ENCODE measurements around the gene UGT1A4.

The UGT1A4 gene

DNA sequence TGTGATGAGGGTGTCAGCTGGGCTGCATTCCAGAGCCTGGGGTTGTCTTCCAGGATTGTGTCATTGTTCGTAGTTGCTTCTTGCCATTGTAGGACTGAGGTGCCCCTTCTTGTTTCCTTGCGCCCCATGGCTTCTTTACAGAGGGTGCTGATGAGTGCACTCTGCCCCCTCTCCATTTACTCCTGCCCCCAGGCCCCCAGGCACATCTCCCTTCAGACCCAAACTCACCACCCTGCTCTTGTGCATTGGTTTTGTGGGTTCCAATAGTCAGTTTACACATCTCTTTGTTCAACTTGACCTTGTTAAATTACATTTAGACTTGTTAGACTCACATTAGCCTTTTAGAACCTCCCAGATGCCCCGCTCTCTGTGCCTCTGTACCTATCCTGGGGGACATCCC, 102.7 kb downstream of the UGT1A4 start:
- TF ChIP-seq CTCF (IDR thresholded peaks at IDR 0.05; ENCODE audit: low read depth, low read length) = no peak

GRCh38 chr2:233821709-233822100, 103.2 kb downstream of the UGT1A4 start:
- TF ChIP-seq CTCF (IDR thresholded peaks at IDR 0.05; ENCODE audit: low read depth, low read length) = no peak
- no peak for DNase-seq
- Histone ChIP-seq H3K4me1 (peaks cover 10% of the 10 kb centered on the region), H3K4me3 (ENCODE audit: low read depth, low read length) (no peak overlapping the region), H3K9me3 (no peaks in the 10 kb centered on the region), H3K27me3 (no peaks in the 10 kb centered on the region), H3K36me3 (no peaks in the 10 kb centered on the region)

More for the DNA sequence above, 102.7 kb downstream of the UGT1A4 start:
- H3K9me3 ChIP-seq = no peaks in the 10 kb centered on the region
- no peak for DNase-seq
- H3K36me3 ChIP-seq = no peaks in the 10 kb centered on the region
- H3K27me3 ChIP-seq = no peaks in the 10 kb centered on the region
- H3K4me3 ChIP-seq (ENCODE audit: low read depth, low read length) = no peak overlapping the region
- H3K4me1 ChIP-seq = peaks cover 13% of the 10 kb centered on the region

GRCh38 chr2:233822101-233822771, 103.7 kb downstream of the UGT1A4 start:
- no peaks in the 10 kb centered on the region for H3K9me3 ChIP-seq
- H3K4me3 ChIP-seq (ENCODE audit: low read depth, low read length) = no peak overlapping the region
- no peaks in the 10 kb centered on the region for H3K36me3 ChIP-seq
- DNase-seq = no peak
- H3K27me3 ChIP-seq = no peaks in the 10 kb centered on the region
- peaks cover 5% of the 10 kb centered on the region for H3K4me1 ChIP-seq
- no peak for TF ChIP-seq CTCF (IDR thresholded peaks at IDR 0.05; ENCODE audit: low read depth, low read length)
